SK-N-MC (cell line): ENCODE data around the gene USP20.

Source experiments
- DNase-seq: peaks from one replicate; pipeline ENCODE4 v3.0.0-alpha.2; 2011; ENCODE audit warnings: low read depth, low spot score
- H3K27ac ChIP-seq: fragments of 200-600 bp; sonication (generic); 2 replicates; pipeline ENCODE4 v1.5.1; 2016; ENCODE audit warnings: mixed run types
- H3K36me3 ChIP-seq: fragments of 200-600 bp; sonication (generic); 2 replicates; pipeline ENCODE4 v1.6.1; 2017; ENCODE audit warnings: antibody characterized with exemption, low read length, mixed read lengths; ENCODE audit not compliant: insufficient read depth
- H3K4me3 ChIP-seq: fragments of 200-600 bp; sonication (generic); 2 replicates; pipeline ENCODE4 v1.5.1; 2016
- H3K9ac ChIP-seq: fragments of 200-600 bp; sonication (generic); 2 replicates; pipeline ENCODE4 v1.8.0; 2017; ENCODE audit warnings: mixed run types, mixed read lengths; ENCODE audit not compliant: insufficient read length
- H3K9me3 ChIP-seq: fragments of 200-600 bp; sonication (generic); 2 replicates; pipeline ENCODE4 v1.6.1; 2017; ENCODE audit warnings: low read depth, mild to moderate bottlenecking, antibody characterized with exemption, low read length, moderate library complexity, mixed read lengths
- EZH2 ChIP-seq: fragments of 200-600 bp; sonication (generic); IDR thresholded peaks from one replicate; pipeline ENCODE4 v1.6.1; 2017; ENCODE audit warnings: antibody characterized with exemption
- FOXP2 ChIP-seq: optimal IDR thresholded peaks from 2 replicates; pipeline ENCODE3; 2011; ENCODE audit warnings: mild to moderate bottlenecking, moderate library complexity; ENCODE audit not compliant: insufficient read depth; ENCODE audit errors: extremely low read length, control extremely low read depth
- POLR2AphosphoS5 ChIP-seq: IDR thresholded peaks from 2 replicates; pipeline ENCODE4 v1.6.1; 2012; ENCODE audit warnings: mild to moderate bottlenecking, low read depth, low read length, borderline replicate concordance

Gene USP20

GRCh38 chr9:129816501-129817435 lies 18.5 kb upstream of the USP20 start:
- Histone ChIP-seq H3K27ac (no peak overlapping the region), H3K9ac (no peak overlapping the region), H3K4me3 (no peak overlapping the region), H3K36me3 (peaks cover 42% of the 10 kb centered on the region), H3K9me3 (no peaks in the 10 kb centered on the region)
- no peak for DNase-seq
- TF ChIP-seq FOXP2, result no peak
- no peak for TF ChIP-seq EZH2

- Histone ChIP-seq H3K9me3 (no peaks in the 10 kb centered on the region), H3K27ac (no peak overlapping the region), H3K9ac (peak overlapping the region; percentile 70), H3K4me3 (peak overlapping the region; percentile 96), H3K36me3 (peaks cover 41% of the 10 kb centered on the region)
- TF ChIP-seq EZH2 (no peak), POLR2AphosphoS5 (no peak), FOXP2 (no peak)
- DNase-seq, result no peak
These were observed 12.2 kb upstream of the USP20 start for GRCh38 chr9:129822898-129823541.

GRCh38 chr9:129823542-129823934 lies 11.7 kb upstream of the USP20 start:
- DNase-seq, result no peak
- no peaks in the 10 kb centered on the region for H3K9me3 ChIP-seq
- TF ChIP-seq POLR2AphosphoS5, result no peak
- TF ChIP-seq FOXP2, result no peak
- TF ChIP-seq EZH2, result no peak
- peaks cover 38% of the 10 kb centered on the region for H3K36me3 ChIP-seq
- peak overlapping the region; percentile 89 for H3K9ac ChIP-seq
- H3K4me3 ChIP-seq, result peak overlapping the region; percentile 96
- H3K27ac ChIP-seq, result no peak overlapping the region

- peaks cover 38% of the 10 kb centered on the region for H3K36me3 ChIP-seq
- DNase-seq, result peak; percentile 75
- H3K9ac ChIP-seq, result peak within 1 kb of the TSS; percentile 89
- H3K27ac ChIP-seq, result no peak within 1 kb of the TSS
- peak within 1 kb of the TSS; percentile 96 for H3K4me3 ChIP-seq
- H3K9me3 ChIP-seq, result no peaks in the 10 kb centered on the region
- TF ChIP-seq POLR2AphosphoS5, result peak; percentile 86
- no peak for TF ChIP-seq EZH2
- peak; percentile 91 for TF ChIP-seq FOXP2
These were observed 11.2 kb upstream of the USP20 start, which contains the start of gene TOR1A for GRCh38 chr9:129823935-129824601. Gene TOR1A, minus strand, starts transcription at chr9:129824136. Its CDS starts 51 bp downstream, at chr9:129824085.

GRCh38 chr9:129826344-129826743 lies 8.9 kb upstream of the USP20 start:
- H3K9ac ChIP-seq, result no peak overlapping the region
- no peak overlapping the region for H3K4me3 ChIP-seq
- no peak for DNase-seq
- H3K9me3 ChIP-seq, result no peaks in the 10 kb centered on the region
- TF ChIP-seq FOXP2 (no peak), EZH2 (no peak), POLR2AphosphoS5 (no peak)
- H3K27ac ChIP-seq, result no peak overlapping the region
- H3K36me3 ChIP-seq, result peaks cover 45% of the 10 kb centered on the region

- Histone ChIP-seq H3K27ac (no peak overlapping the region), H3K9ac (no peak overlapping the region), H3K4me3 (no peak overlapping the region), H3K9me3 (no peaks in the 10 kb centered on the region), H3K36me3 (peaks cover 45% of the 10 kb centered on the region)
- DNase-seq, result no peak
- TF ChIP-seq FOXP2 (no peak), POLR2AphosphoS5 (no peak), EZH2 (no peak)
These were observed 8.5 kb upstream of the USP20 start for GRCh38 chr9:129826759-129827158.

- TF ChIP-seq POLR2AphosphoS5 (no peak), FOXP2 (no peak), EZH2 (no peak)
- no peak for DNase-seq
- Histone ChIP-seq H3K27ac (no peak overlapping the region), H3K9me3 (no peaks in the 10 kb centered on the region), H3K9ac (no peak overlapping the region), H3K4me3 (no peak overlapping the region), H3K36me3 (peaks cover 44% of the 10 kb centered on the region)
These were observed 7.2 kb upstream of the USP20 start for GRCh38 chr9:129828051-129828450.

- no peak overlapping the region for H3K4me3 ChIP-seq
- H3K27ac ChIP-seq, result no peak overlapping the region
- TF ChIP-seq FOXP2 (no peak), POLR2AphosphoS5 (no peak), EZH2 (no peak)
- H3K9me3 ChIP-seq, result no peaks in the 10 kb centered on the region
- H3K36me3 ChIP-seq, result peaks cover 50% of the 10 kb centered on the region
- H3K9ac ChIP-seq, result no peak overlapping the region
- DNase-seq, result no peak
These were observed 6.3 kb upstream of the USP20 start for GRCh38 chr9:129828969-129829368.
